MCF 10A (cell line): ENCODE data around the gene PRR12. TPM values are rescaled to one million over a fixed set of nuclear protein-coding genes. Genes with fewer than 3 reads are reported as not detected.

Experiments
- BruUV-seq: library from RNA; stranded (reverse); fragments of 400-500 nt; replicated peaks from 2 replicates; lab custom pipeline; 2021; lab: Mats Ljungman, UMichigan
- CTCF ChIA-PET: fragments of 300-600 bp; sonication (Branson Sonifier 250); formaldehyde crosslinking; extraction: SDS; loops from one replicate; lab custom pipeline; 2021; ENCODE audit warnings: antibody characterized with exemption, inconsistent platforms; lab: Yijun Ruan, JAX
- POLR2A ChIA-PET: fragments of 300-600, 350-650 bp; sonication (Branson Sonifier 250); formaldehyde crosslinking; extraction: SDS; loops from one replicate; lab custom pipeline; 2020; ENCODE audit warnings: antibody characterized with exemption, inconsistent platforms; lab: Yijun Ruan, JAX
- DNase-seq: peaks from one replicate; pipeline ENCODE4 v3.0.0-alpha.2; 2018; ENCODE audit not compliant: unreplicated experiment
- H3K27ac Mint-ChIP-seq: one replicate; pipeline ENCODE4 v1.8.0; 2022; ENCODE audit warnings: mild to moderate bottlenecking, low read depth, mixed read lengths; ENCODE audit not compliant: unreplicated experiment
- H3K27me3 Mint-ChIP-seq: one replicate; pipeline ENCODE4 v1.8.0; 2022; ENCODE audit warnings: mixed read lengths; ENCODE audit not compliant: insufficient read depth, unreplicated experiment
- H3K36me3 Mint-ChIP-seq: one replicate; pipeline ENCODE4 v1.8.0; 2022; ENCODE audit warnings: mild to moderate bottlenecking, moderate library complexity, mixed read lengths; ENCODE audit not compliant: insufficient read depth, unreplicated experiment
- H3K4me1 Mint-ChIP-seq: one replicate; pipeline ENCODE4 v1.8.0; 2022; ENCODE audit warnings: mixed read lengths; ENCODE audit not compliant: insufficient read depth, unreplicated experiment
- H3K4me3 Mint-ChIP-seq: one replicate; pipeline ENCODE4 v1.8.0; 2022; ENCODE audit warnings: mild to moderate bottlenecking, moderate library complexity, mixed read lengths; ENCODE audit not compliant: unreplicated experiment
- H3K9me3 Mint-ChIP-seq: one replicate; pipeline ENCODE4 v1.8.0; 2022; ENCODE audit warnings: mixed read lengths; ENCODE audit not compliant: unreplicated experiment
- CTCF ChIP-seq: fragments of 200-600 bp; IDR thresholded peaks from one replicate; pipeline ENCODE4 v1.8.0; 2022; ENCODE audit warnings: antibody characterized with exemption, mild to moderate bottlenecking; ENCODE audit not compliant: unreplicated experiment
- intact Hi-C: fragments of 100-400 bp; cut with micrococcal nuclease; formaldehyde crosslinking; loops from 2 replicates; pipeline ENCODE4 v1.14.1; 2022
- total RNA-seq: library from RNA; stranded (reverse); gene quantifications from 2 replicates; pipeline ENCODE4 v1.2.3, GENCODE V29; 2022

Gene PRR12
- total RNA-seq, 1 experiment from 2014 or later, result 19.0 TPM

- POLR2A ChIA-PET, result interaction anchor here (11.4 kb wide), 1 partner anchor 16 kb away, joined by 167 read pairs; the partner anchor contains the start of genes RRAS and SCAF1
- TSS peak; percentile 44 for BruUV-seq
- Mint-ChIP-seq H3K9me3 (no peaks in the 10 kb centered on the region), H3K4me1 (no peaks in the 10 kb centered on the region), H3K27ac (no peak overlapping the region), H3K27me3 (no peaks in the 10 kb centered on the region), H3K36me3 (peaks cover 58% of the 10 kb centered on the region), H3K4me3 (no peak overlapping the region)
- DNase-seq, result no peak
- CTCF ChIA-PET, result interaction anchor here (0.6 to 1.1 kb wide), 2 partner anchors 115 to 498 kb away, joined by 3 read pairs; no protein-coding TSS in a partner anchor
- intact Hi-C loops, result no loop called here
- no peak for TF ChIP-seq CTCF
These were observed 67.1 kb downstream of the PRR12 start for GRCh38 chr19:49658139-49658517.

GRCh38 chr19:49658566-49659442 is 67.8 kb downstream of the PRR12 start:
- Mint-ChIP-seq H3K27ac (no peak overlapping the region), H3K9me3 (no peaks in the 10 kb centered on the region), H3K4me3 (no peak overlapping the region), H3K4me1 (no peaks in the 10 kb centered on the region), H3K27me3 (no peaks in the 10 kb centered on the region), H3K36me3 (peaks cover 58% of the 10 kb centered on the region)
- intact Hi-C loops, result no loop called here
- DNase-seq, result no peak
- no peak for TF ChIP-seq CTCF
- CTCF ChIA-PET, result interaction anchor here (1.0 kb wide), 1 partner anchor 89 kb away, joined by 4 read pairs; no protein-coding TSS in a partner anchor
- no TSS peak for BruUV-seq
- POLR2A ChIA-PET, result interaction anchor here (11.4 kb wide), 1 partner anchor 17 kb away, joined by 167 read pairs; the partner anchor contains the start of genes RRAS and SCAF1

DNA sequence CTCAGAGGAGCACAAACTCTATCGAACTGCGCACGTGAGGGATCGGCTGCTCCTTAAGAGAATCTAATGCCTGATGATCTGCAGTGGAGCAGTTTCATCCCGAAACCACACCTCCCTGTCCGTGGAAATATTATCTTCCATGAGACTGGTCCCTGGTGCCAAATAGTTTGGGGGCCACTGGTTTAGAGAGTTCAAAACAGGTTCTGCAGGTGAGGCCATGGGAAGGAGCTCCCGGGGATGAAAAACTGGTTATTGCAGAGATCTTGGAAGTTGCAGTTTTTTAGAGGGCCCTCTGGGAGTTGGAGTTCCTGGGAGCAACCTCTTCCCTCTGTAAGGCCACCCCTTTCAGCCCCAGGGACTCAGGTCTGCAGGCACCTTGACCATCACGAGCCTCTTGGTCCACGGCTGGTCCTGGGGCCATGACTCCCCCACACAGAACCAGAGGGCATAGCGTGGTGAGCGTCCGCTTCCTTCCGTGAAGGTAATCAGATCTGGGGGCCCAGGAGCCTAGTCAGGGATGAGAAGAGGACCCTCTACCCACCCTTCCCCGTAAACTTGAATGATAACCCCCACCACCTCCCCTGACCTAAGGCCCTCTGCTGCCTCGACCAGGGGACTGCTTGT is 69.5 kb downstream of the PRR12 start:
- no peak for DNase-seq
- CTCF ChIA-PET, result interaction anchor here (0.7 to 1.1 kb wide), 5 partner anchors 12 to 372 kb away, joined by 3 to 4 read pairs (median 3); no protein-coding TSS in a partner anchor
- POLR2A ChIA-PET, result interaction anchor here (0.9 to 11.4 kb wide), 3 partner anchors 12 to 171 kb away, joined by 3 to 167 read pairs (median 3); partner anchors contain the start of genes RRAS and SCAF1
- peaks cover 42% of the 10 kb centered on the region for H3K36me3 Mint-ChIP-seq
- peaks cover 6% of the 10 kb centered on the region for H3K4me1 Mint-ChIP-seq
- H3K9me3 Mint-ChIP-seq, result no peaks in the 10 kb centered on the region
- H3K4me3 Mint-ChIP-seq, result no peak overlapping the region
- no peak for TF ChIP-seq CTCF
- H3K27me3 Mint-ChIP-seq, result no peaks in the 10 kb centered on the region
- H3K27ac Mint-ChIP-seq, result peak overlapping the region; percentile 27
- intact Hi-C loops, result no loop called here
- BruUV-seq, result no TSS peak

DNA sequence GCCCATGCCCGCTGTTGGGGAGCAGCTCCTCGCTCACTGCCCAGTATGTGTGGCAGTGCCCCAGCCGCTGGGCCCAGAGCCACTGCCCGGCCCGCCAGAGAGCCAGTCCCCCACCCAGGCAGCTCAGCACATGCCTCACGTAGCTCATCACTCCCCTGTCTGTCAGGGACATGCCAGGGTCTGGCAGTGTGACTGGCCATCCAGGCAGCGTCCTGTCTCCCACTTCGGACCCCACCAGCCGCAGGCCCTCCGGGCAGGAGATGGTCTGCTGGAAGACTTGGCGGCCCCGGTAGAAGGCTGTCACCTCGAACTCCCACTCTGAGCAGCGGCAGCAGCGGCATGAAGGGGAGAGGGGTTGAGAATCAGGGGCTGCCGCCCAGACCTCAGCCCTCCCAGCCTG is 71.0 kb downstream of the PRR12 start:
- intact Hi-C loops, result no loop called here
- no peaks in the 10 kb centered on the region for H3K27me3 Mint-ChIP-seq
- H3K4me3 Mint-ChIP-seq, result no peak overlapping the region
- H3K4me1 Mint-ChIP-seq, result peaks cover 14% of the 10 kb centered on the region
- ChIA-PET CTCF (no interaction called here), POLR2A (interaction anchor here (2.0 to 11.4 kb wide), 2 partner anchors 14 to 20 kb away, joined by 7 to 167 read pairs; partner anchors contain the start of genes RRAS and SCAF1)
- H3K9me3 Mint-ChIP-seq, result no peaks in the 10 kb centered on the region
- no peak for DNase-seq
- peaks cover 37% of the 10 kb centered on the region for H3K36me3 Mint-ChIP-seq
- no peak overlapping the region for H3K27ac Mint-ChIP-seq
- TSS peak; percentile 21 for BruUV-seq
- TF ChIP-seq CTCF, result no peak
